GM18951 (cell line): ENCODE measurements around the gene ACAP3.

Experiments used
- POLR2A ChIP-seq: IDR thresholded peaks from 4 replicates; pipeline ENCODE4 v1.6.1; 2011; ENCODE audit warnings: mild to moderate bottlenecking; ENCODE audit not compliant: insufficient read length, insufficient read depth; ENCODE audit errors: extremely low read depth
- in situ Hi-C: fragments of 300-500 bp; cut with MboI; formaldehyde crosslinking; loops from one replicate; pipeline ENCODE4 v1.12.0; 2022; ENCODE audit warnings: low sequenced_read_pairs, mixed read lengths, inconsistent platforms; ENCODE audit not compliant: unreplicated experiment

The ACAP3 gene

GRCh38 chr1:1340185-1340584 lies 32.5 kb upstream of the ACAP3 start:
- in situ Hi-C loops: no loop called here
- no peak for TF ChIP-seq POLR2A

GRCh38 chr1:1338278-1338677 lies 30.5 kb upstream of the ACAP3 start:
- in situ Hi-C loops: no loop called here
- TF ChIP-seq POLR2A: no peak

GRCh38 chr1:1337793-1338147 lies 30.0 kb upstream of the ACAP3 start:
- in situ Hi-C loops: no loop called here
- no peak for TF ChIP-seq POLR2A

GRCh38 chr1:1336931-1337792 lies 29.4 kb upstream of the ACAP3 start:
- in situ Hi-C loops: no loop called here
- no peak for TF ChIP-seq POLR2A

GRCh38 chr1:1336446-1336845 lies 28.7 kb upstream of the ACAP3 start:
- in situ Hi-C loops: no loop called here
- TF ChIP-seq POLR2A: no peak

GRCh38 chr1:1335792-1336248 lies 28.1 kb upstream of the ACAP3 start:
- in situ Hi-C loops: no loop called here
- TF ChIP-seq POLR2A: no peak

GRCh38 chr1:1335283-1335682 lies 27.6 kb upstream of the ACAP3 start:
- no peak for TF ChIP-seq POLR2A
- in situ Hi-C loops: no loop called here

- no peak for TF ChIP-seq POLR2A
- in situ Hi-C loops: no loop called here
Measured at GRCh38 chr1:1334835-1335234, 27.1 kb upstream of the ACAP3 start.

GRCh38 chr1:1333551-1334241 lies 26.0 kb upstream of the ACAP3 start:
- no peak for TF ChIP-seq POLR2A
- in situ Hi-C loops: no loop called here

GRCh38 chr1:1332774-1333480 lies 25.2 kb upstream of the ACAP3 start:
- in situ Hi-C loops: no loop called here
- no peak for TF ChIP-seq POLR2A

GRCh38 chr1:1332031-1332755 lies 24.5 kb upstream of the ACAP3 start:
- in situ Hi-C loops: no loop called here
- no peak for TF ChIP-seq POLR2A

GRCh38 chr1:1331068-1331965 lies 23.6 kb upstream of the ACAP3 start, which contains the start of gene TAS1R3:
Gene TAS1R3, plus strand, starts transcription at chr1:1331280. Its CDS starts 66 bp downstream, at chr1:1331346.
- TF ChIP-seq POLR2A: no peak
- in situ Hi-C loops: no loop called here
